ENCODE measurements around the gene CWC25.

GRCh38 chr17:38753071-38753506 lies 72.0 kb downstream of the CWC25 start:
- TF ChIP-seq CTCF (IDR thresholded peaks at IDR 0.05) (no peak), POLR2A (IDR thresholded peaks at IDR 0.05) (no peak), EP300 (IDR thresholded peaks at IDR 0.05) (no peak)
